Measurements from ENCODE around the gene MACO1.
A peak's percentile ranks its signal among the peaks of the same experiment; 100 is the strongest.
"Not testable (repeated sequence)": the region's sequence is repeated elsewhere in the genome, so short reads cannot be mapped to it uniquely, and the experiment has no call there.

The MACO1 gene

DNA sequence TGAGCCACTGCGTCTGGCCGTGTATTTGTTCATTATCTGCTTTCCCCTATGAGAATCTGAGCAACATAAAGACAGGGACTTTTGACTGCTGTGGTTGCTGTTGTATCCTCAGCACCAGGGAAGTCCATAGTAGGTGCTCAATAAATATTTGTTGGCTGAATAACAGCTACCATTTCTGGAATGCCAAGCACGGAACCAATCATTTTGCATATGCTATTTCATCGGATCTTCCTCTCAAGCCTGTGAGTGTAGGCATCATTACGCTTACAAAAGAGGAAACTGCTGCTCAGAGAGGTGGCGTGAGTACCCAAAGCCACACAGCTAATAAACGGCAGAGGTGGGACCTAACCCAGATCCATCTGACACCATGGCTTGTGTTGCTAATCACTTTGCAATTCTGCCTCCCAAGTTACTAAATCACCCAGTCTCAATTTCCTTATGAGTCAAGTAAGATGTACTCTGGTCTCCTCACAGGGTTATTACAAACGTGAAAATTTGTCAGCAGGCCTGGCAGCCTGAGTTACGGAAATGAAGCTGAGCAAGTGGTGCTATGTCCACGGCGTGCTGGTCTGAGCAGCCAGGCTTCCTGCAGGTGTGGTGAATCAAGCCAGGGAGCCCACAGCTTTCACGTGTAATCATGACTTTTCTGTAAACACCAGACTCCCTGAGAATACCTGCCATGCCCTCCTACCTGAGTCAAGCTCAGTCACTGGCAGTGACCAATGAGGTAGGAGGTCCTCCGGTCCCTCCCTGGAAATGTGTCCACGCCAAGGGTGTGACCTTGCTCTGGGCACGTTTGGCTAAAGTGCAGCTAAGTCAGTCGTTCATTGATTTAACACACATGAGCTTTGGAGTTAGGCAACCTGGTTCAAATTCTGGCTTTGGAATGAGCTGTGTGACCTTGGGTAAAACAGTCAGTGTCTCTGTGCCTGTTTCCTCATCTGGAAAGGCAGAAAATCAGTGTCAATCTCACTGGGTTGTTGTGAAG, 5.3 kb upstream of the MACO1 start:
- no peak for DNase-seq

- DNase-seq = no peak
Observed at GRCh38 chr1:25427696-25428095, 3.0 kb upstream of the MACO1 start.

DNA sequence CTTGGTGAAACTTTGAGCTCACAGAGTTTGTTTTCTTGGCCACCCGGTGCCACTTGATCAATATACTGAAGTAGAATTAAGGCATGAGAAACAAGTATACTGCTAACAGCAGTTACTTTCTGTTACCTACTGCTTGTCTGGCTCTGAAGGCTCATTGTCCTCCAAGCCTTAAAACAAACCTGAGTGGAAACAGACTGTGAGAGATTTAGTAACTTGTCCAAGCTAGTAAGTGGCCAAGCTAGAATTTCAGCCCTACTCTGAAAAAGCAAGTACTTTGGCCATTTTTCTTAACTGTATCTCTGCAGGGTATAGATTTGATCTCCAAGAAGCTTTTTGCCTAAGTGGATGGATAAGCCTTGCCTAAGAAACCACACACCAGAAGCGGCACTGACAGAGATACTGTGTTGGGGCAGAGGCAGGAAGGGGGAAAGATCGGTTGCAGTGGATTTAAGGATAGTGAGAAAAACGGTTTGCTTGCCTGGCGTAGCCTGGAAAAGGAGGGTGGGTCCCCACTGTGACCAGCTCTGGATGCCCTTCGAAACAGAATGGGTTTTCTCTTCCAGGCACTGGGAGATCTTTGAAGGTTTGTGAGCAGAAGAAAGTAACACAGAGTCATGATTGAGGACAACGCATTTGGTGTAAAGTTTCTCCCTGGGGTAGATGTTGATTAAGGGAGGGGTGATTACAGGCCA, 2.1 kb upstream of the MACO1 start:
- no peak for DNase-seq

- no peak for DNase-seq
Observed at GRCh38 chr1:25430967-25431881, 527 bp downstream of the MACO1 start.

GRCh38 chr1:25431955-25432719, 1.4 kb downstream of the MACO1 start:
- no peak for DNase-seq

DNA sequence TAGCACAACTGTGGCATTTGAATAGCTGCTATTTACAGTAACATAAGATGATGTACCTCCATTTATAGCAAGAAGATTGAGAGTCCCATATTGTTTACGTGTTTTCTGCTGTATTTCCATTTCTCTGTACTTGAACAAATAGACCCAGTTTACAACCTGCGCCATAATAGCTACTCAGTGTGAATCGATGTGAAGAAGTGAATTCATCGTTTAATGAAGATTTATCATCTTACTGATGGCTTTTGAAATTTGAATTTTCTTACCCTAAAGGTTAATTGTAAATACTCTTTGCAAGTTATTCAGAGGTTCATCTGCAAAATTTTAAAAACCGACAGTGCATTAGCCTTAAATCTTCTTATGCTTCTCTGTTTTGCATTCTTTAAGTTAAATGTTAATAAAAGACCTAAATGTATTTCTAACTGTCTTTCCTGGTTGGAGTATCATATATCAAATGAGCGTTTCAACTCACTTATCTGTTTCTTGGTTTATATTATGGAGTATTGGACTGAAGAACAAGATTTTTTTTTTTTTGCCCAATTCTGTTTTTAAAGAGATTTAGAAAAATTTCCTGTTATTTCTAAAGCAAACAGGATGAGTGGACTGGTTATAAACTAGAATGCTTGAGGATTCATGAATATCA, 2.2 kb downstream of the MACO1 start:
- DNase-seq = no peak

- DNase-seq = no peak
Observed at GRCh38 chr1:25433389-25434186, 2.9 kb downstream of the MACO1 start.

- peak; percentile 18 for DNase-seq
Observed at GRCh38 chr1:25435397-25436108, 4.9 kb downstream of the MACO1 start.

GRCh38 chr1:25437672-25438071, 7.0 kb downstream of the MACO1 start:
- no peak for DNase-seq

GRCh38 chr1:25439287-25439686, 8.6 kb downstream of the MACO1 start:
- no peak for DNase-seq

DNA sequence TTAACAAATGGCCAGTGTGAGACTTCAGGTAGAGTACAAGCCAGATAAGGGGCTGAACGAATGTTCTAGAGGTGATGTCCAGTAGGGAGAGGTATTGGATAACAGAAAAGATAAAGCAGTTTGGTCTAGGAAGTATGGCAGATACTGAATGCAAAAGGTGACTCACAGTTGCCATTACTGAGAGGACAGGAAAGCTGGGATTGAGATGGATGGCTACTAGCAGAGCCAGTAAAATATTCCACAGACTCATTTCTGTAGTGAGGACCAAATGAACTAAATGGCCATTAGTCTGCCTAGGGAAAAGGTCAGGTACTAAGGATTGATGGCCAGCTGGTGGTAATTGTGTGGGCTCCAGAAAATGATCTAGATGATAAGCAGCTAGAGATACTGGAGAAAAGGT, 11.5 kb downstream of the MACO1 start:
- DNase-seq = no peak

DNA sequence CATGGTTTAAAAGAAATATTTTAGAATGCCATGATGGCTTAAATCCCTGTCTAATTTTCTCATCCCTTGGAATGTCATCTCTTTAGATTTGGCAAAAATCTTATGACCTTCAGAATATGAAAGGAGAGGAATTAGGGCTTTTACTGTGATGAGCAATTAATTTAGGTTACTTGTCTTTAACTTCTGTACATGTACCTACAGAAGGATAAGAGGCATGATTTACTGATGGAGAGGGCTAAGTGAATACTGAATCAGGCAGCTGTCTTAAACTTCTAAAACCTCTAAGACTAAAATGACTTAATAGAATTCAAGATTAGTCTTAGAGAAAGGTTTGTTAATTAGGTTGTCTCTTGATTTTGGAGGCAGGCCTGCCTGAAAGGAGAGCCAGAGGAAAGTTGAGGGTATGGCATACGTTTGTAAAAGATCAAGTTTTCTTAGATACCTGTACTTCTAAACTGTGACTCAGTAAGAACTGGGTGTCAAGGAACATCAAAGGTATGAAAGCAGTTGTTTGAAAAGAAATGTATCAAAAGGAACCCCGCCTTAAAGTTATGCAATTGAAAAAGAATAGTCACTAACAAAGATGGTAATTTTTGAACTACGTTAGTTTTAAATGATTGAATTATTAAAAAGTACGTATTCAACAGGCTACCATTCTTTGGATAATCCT, 12.5 kb downstream of the MACO1 start:
- DNase-seq = no peak

DNA sequence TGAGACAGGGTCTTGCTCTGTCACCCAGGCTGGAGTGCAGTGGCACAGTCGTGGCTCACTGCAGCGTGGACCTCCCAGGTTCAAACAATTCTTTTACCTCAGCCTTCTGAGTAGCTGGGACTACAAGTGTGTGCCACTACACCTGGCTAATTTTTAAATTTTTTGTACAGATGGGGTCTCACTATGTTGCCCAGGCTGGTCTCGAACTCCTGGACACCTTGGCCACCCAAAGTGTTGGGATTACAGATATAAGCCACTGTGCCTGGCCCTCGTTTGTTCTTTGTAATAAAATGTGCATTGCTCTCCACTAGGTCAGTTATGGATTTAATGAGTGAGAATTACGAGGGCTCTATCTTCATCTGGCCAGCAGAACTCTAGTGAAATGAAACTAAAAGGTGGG, 13.9 kb downstream of the MACO1 start:
- DNase-seq = not testable (repeated sequence)

- DNase-seq = no peak
Observed at GRCh38 chr1:25445993-25446538, 15.4 kb downstream of the MACO1 start.

GRCh38 chr1:25447547-25447946, 16.9 kb downstream of the MACO1 start:
- no peak for DNase-seq

GRCh38 chr1:25450891-25451290, 20.2 kb downstream of the MACO1 start:
- no peak for DNase-seq

DNA sequence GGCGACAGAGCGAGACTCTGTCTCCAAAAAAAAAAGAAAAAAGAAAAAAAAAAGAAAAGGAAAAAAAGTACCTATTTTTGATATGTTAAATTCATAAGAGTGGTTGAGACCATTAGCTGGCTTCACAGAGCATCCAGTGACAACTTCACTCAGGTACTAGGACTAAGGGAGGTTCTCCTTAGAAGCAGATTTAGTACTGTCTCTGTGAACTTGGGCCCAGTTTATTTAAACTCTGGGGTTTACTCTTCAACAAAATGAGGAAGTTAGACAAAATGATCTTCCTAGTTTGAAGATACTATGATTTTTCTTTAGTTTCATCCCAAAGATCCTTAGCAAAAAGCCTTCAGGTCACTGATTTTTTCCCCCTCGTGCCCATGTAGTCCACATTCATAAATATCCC, 21.2 kb downstream of the MACO1 start:
- no peak for DNase-seq

GRCh38 chr1:25456502-25456901, 25.8 kb downstream of the MACO1 start:
- no peak for DNase-seq

Data from stimulated activated CD4-positive, alpha-beta T cell treated with anti-CD3 and anti-CD28 coated beads, Interleukin-15, amount 100 ng/mL, for 24 hours (primary cell).